RWPE2 (cell line): Measurements from ENCODE around the gene CNTNAP2.

ENCODE experiments used
- ATAC-seq: fragments of 200-7000 bp; cut with Tn5 transposase; 3 replicates; pipeline ENCODE4 v1.9.1; 2021; ENCODE audit warnings: low read depth
- DNase-seq: peaks from one replicate; pipeline ENCODE4 v3.0.0-alpha.2; 2020; ENCODE audit warnings: low spot score
- H3K27ac ChIP-seq: fragments of 450-650 bp; 2 replicates; pipeline ENCODE4 v1.5.1; 2017; ENCODE audit warnings: mild to moderate bottlenecking; ENCODE audit not compliant: poor library complexity, severe bottlenecking
- H3K27me3 ChIP-seq: fragments of 250-450 bp; sonication (Bioruptor Pico); 2 replicates; pipeline ENCODE4 v1.5.1; 2021; ENCODE audit warnings: mild to moderate bottlenecking, moderate library complexity; ENCODE audit not compliant: insufficient read depth, poor library complexity, severe bottlenecking
- H3K36me3 ChIP-seq: fragments of 250-450 bp; sonication (Bioruptor Pico); 2 replicates; pipeline ENCODE4 v1.5.1; 2020; ENCODE audit warnings: low read depth, mild to moderate bottlenecking, moderate library complexity
- H3K4me1 ChIP-seq: fragments of 250-450 bp; sonication (Bioruptor Pico); 2 replicates; pipeline ENCODE4 v1.5.1; 2021; ENCODE audit warnings: mild to moderate bottlenecking, moderate library complexity; ENCODE audit not compliant: insufficient read depth, poor library complexity, severe bottlenecking
- H3K4me3 ChIP-seq: fragments of 250-450 bp; sonication (Bioruptor Pico); 2 replicates; pipeline ENCODE4 v1.5.1; 2021; ENCODE audit warnings: mild to moderate bottlenecking, moderate library complexity; ENCODE audit not compliant: severe bottlenecking
- H3K9me3 ChIP-seq: fragments of 250-450 bp; sonication (Bioruptor Pico); 2 replicates; pipeline ENCODE4 v1.5.1; 2021; ENCODE audit warnings: mild to moderate bottlenecking, moderate library complexity; ENCODE audit not compliant: severe bottlenecking
- TF ChIP-seq, protein P1 (sequence below): fragments of 450-650 bp; IDR thresholded peaks from one replicate; pipeline ENCODE4 v1.5.1; 2017; ENCODE audit warnings: mild to moderate bottlenecking, moderate library complexity; ENCODE audit not compliant: poor library complexity, severe bottlenecking

CNTNAP2 gene

DNA sequence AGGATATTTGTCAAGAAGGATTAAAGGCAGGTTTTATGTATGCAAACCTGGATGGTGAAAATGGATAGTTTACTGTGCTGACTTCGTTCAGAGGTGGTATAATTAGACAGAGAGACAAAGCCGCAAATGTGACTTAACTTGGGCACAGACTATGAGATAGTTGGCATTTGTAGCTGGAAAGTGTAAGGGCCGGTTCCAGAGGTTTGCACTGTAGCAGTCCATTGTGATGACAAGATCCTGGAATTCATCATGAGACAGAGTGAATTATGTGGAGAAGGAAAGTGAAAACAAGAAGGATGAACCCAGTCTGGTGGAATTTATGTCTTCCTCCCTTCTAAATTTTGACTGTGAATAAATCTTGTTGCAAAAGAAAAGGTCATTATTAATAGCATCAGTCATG, 139.0 kb downstream of the CNTNAP2 start:
- DNase-seq (no peak), ATAC-seq (no peak)
- Histone ChIP-seq H3K4me1 (no peaks in the 10 kb centered on the region), H3K9me3 (no peaks in the 10 kb centered on the region), H3K27ac (no peak overlapping the region), H3K36me3 (no peaks in the 10 kb centered on the region), H3K27me3 (no peaks in the 10 kb centered on the region), H3K4me3 (no peak overlapping the region)
- TF ChIP-seq, protein P1, sequence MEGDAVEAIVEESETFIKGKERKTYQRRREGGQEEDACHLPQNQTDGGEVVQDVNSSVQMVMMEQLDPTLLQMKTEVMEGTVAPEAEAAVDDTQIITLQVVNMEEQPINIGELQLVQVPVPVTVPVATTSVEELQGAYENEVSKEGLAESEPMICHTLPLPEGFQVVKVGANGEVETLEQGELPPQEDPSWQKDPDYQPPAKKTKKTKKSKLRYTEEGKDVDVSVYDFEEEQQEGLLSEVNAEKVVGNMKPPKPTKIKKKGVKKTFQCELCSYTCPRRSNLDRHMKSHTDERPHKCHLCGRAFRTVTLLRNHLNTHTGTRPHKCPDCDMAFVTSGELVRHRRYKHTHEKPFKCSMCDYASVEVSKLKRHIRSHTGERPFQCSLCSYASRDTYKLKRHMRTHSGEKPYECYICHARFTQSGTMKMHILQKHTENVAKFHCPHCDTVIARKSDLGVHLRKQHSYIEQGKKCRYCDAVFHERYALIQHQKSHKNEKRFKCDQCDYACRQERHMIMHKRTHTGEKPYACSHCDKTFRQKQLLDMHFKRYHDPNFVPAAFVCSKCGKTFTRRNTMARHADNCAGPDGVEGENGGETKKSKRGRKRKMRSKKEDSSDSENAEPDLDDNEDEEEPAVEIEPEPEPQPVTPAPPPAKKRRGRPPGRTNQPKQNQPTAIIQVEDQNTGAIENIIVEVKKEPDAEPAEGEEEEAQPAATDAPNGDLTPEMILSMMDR, result no peak

DNA sequence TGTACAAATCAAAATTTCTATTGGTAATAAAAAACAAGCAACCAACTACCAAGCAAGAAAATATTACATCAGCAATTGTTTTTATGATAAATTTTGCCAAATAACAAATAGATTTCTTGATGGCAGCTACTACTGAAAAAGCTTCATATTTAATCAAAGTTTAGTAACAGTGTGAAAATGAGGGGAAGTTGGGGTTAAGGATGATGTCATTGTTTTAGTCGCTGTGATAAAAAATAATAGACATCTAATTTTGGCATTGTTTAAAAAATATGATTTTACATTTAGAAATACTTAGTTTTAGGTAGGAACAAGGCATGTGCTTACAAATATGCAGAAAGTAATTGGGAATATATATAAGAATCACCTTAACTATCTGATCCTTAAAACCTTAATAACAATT, 145.9 kb downstream of the CNTNAP2 start:
- ATAC-seq, result no peak

DNA sequence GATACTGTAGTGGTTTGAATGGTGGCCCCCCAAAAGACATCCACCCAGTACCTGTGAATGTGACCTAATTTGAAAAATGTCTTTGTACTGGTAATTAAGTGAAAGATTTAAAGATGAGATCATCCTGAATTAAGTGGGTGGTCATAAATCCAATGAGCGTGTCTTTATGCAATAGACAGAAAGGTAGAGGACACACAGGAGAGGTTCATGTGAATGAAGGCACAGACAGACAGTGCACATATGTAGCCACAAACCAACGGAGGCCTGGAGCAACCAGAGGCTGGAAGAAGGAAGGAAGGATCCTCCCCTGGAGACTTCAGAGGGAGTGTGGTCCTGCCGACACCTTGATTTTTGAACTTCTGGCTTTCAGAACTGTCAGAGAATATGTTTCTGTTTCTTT, 160.3 kb downstream of the CNTNAP2 start:
- TF ChIP-seq, protein P1, result no peak
- no peak overlapping the region for H3K27ac ChIP-seq

More for the DNA sequence above, 145.9 kb downstream of the CNTNAP2 start:
- no peaks in the 10 kb centered on the region for H3K9me3 ChIP-seq
- TF ChIP-seq, protein P1, result no peak
- no peaks in the 10 kb centered on the region for H3K4me1 ChIP-seq
- no peaks in the 10 kb centered on the region for H3K36me3 ChIP-seq
- no peak overlapping the region for H3K27ac ChIP-seq
- H3K27me3 ChIP-seq, result no peaks in the 10 kb centered on the region
- DNase-seq, result no peak
- H3K4me3 ChIP-seq, result no peak overlapping the region

DNA sequence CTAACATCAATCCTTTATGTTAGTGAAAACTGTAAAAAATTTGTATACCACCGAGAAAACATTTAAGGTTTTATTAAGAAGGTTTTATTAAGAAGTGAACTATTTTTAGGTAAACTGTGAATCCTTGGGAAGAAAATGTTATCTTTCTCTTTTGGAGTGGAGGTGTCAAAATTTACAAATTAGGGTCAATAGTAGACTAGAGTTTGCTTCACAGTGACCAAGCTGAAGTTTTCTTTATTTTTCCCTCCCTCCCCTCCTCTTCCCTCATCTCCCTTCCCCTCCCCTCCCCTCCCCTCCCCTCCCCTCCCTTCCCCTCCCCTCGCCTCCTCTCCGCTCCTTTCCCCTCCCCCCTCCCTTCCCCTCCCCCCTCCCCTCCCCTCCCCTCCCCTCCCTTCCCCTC, 168.8 kb downstream of the CNTNAP2 start:
- Histone ChIP-seq H3K4me3 (no peak overlapping the region), H3K27ac (no peak overlapping the region), H3K9me3 (no peaks in the 10 kb centered on the region), H3K4me1 (no peaks in the 10 kb centered on the region), H3K36me3 (no peaks in the 10 kb centered on the region), H3K27me3 (no peaks in the 10 kb centered on the region)
- TF ChIP-seq, protein P1, result no peak
- DNase-seq (no peak), ATAC-seq (no peak)

More for the DNA sequence above, 160.3 kb downstream of the CNTNAP2 start:
- no peaks in the 10 kb centered on the region for H3K9me3 ChIP-seq
- no peak for DNase-seq
- H3K27me3 ChIP-seq, result no peaks in the 10 kb centered on the region
- H3K4me1 ChIP-seq, result no peaks in the 10 kb centered on the region
- ATAC-seq, result no peak
- H3K4me3 ChIP-seq, result no peak overlapping the region
- H3K36me3 ChIP-seq, result no peaks in the 10 kb centered on the region

DNA sequence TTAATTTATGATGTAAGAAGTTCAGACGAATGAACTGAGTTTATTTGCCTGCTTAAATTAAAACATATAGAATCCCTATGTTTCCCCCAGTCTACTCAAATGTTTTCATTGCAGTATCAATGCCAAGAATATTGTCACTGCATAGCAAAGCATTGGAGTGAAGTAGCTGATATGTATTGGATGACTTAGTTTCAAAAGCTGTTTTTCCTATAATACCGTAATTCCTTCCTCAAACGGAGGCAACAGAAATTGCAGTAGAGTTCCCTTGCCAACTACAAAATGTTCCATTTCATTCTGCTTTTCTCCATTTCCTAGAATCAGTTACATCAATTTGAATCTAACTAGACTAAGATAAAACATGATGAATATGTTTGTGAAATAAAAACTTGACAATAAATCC, 174.1 kb downstream of the CNTNAP2 start:
- no peak for ATAC-seq
- Histone ChIP-seq H3K27me3 (no peaks in the 10 kb centered on the region), H3K36me3 (no peaks in the 10 kb centered on the region), H3K9me3 (no peaks in the 10 kb centered on the region), H3K4me3 (no peak overlapping the region), H3K27ac (no peak overlapping the region), H3K4me1 (no peaks in the 10 kb centered on the region)
- TF ChIP-seq, protein P1, result no peak
- DNase-seq, result no peak
